NCI-H1930 (cell line): Measurements from ENCODE around the gene COA7.
"Not testable (repeated sequence)": the region's sequence is repeated elsewhere in the genome, so short reads cannot be mapped to it uniquely, and the experiment has no call there.

ENCODE experiments used
- DNase-seq, 2 experiments: peaks; one replicate each; lab custom pipeline; 2025; lab: John Stamatoyannopoulos, UW

COA7 gene

GRCh38 chr1:52706136-52706670, 8.1 kb upstream of the COA7 start:
- no peak for DNase-seq

DNA sequence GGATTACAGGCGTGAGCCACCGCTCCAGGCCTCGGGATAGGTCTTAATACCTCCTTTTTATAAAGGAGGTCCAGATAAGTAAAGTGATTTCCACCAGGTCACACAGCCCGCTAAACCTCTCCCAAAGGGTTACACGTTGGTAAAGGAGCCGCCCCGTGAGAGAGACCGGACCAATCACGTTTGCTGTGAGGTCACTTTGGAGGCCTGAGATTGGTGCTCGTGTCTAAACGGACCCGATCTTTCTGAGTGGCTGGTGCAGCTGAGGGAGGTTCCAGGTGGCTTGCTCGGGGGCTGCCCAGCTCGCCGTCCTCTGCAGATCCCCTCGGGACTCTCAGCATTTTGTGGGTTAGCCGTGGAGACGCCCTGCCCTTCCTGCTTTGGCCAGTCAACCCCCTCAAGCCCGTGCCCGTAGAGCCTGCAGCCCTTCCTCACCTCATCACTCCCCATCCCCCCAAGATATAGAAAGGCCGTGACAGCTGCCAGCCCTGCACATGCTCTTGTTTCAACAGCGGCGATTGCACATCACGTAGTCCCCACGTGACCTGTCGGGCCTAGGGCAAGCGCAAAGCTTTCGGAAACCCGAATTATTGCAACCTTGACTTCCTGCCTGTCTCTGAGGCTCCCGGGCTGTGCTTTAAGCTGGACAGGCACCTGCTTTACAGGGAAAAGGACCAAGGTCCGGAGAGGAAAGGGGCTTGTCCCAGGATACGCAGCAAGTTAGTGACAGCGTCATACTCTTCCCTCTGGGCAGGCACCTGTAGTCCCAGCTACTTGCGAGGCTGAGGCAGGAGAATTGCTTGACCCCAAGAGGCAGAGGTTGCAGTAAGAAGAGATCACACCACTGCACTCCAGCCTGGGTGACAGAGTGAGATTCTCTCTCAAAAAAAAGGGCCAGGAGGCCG, 5.0 kb upstream of the COA7 start:
- peak; percentile 82 to 92 for DNase-seq

GRCh38 chr1:52695627-52696026, 2.5 kb downstream of the COA7 start:
- no peak for DNase-seq

GRCh38 chr1:52693843-52694242, 4.3 kb downstream of the COA7 start:
- DNase-seq, result no peak

DNA sequence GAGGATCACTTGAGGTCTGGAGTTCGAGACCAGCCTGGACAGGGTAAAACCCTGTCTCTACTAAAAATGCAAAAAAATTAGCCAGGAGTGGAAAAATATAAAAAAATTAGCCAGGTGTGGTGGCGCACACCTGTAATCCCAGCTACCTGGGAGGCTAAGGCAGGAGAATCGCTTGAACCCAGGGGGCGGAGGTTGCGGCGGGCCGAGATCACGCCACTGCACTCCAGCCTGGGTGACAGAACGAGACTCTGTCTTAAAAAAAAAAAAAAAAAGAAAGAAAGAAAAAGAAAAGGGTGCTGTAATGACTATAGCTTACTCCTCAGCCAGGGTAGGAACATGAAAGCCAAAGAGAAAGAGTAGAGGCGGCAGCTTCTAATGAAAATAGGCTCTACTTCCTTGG, 4.8 kb downstream of the COA7 start:
- DNase-seq, result not testable (repeated sequence)

DNA sequence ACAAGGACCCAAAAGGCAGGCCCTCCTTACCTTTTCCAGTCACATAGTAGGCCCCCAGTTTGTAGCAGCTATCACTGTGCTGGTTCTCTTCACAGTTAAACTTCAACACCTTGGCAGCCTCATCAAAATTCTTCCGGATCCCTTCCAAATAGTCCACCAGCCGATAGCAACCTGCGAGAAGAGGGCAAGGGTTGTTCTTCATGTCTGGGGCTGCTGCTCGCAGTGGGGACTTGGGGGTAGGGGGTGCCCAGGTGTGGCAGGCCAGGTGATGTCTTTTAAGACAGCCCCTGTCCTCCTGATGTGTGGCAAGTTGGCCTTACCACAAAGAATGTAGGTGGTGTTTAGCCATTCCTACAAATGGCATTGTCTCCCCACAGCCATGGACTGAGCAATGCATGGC, 5.5 kb downstream of the COA7 start:
- DNase-seq, result no peak

DNA sequence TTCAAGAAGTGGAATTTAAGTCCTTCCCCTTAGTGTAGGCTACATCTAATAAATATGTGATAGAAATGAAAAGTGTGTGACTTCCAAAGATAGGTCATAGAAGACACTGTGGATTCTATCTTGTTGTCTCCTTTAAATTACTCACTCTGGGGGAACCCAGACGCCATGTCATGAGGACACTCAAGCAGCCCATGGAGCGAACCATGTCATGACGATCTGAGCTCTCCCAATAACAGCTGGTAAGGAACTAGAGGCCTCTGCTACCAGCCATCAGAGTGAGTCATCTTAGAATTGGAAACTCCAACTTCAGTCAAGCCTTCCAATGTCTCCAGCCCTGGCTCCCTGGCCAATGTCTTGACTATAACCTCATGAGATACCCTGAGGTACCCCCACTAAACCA, 6.3 kb downstream of the COA7 start:
- no peak for DNase-seq

GRCh38 chr1:52686830-52687229, 11.3 kb downstream of the COA7 start:
- DNase-seq, result no peak

DNA sequence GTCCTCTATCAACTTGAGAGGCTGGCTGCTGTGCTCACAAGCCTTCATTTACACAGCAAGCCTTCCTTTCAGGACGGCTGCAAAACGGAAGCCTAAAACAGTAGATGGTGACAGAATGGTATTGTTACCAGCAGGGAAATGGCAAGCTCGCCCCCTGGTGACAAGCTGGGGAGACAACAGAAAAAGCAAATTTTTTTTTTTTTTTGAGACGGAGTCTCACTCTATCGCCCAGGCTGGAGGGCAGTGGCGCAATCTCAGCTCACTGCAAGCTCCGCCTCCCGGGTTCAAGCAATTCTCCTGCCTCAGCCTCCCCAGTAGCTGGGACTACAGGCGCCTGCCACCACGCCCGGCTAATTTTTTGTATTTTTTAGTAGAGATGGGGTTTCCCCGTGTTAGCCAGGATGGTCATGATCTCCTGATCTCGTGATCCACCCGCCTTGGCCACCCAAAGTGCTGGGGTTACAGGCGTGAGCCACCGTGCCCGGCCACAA, 11.8 kb downstream of the COA7 start:
- peak; percentile 38 to 41 for DNase-seq

- DNase-seq, result no peak
Observed at GRCh38 chr1:52684545-52684944, 13.6 kb downstream of the COA7 start.

GRCh38 chr1:52683367-52683940, 14.7 kb downstream of the COA7 start:
- no peak for DNase-seq

GRCh38 chr1:52681136-52681535, 17.0 kb downstream of the COA7 start:
- no peak for DNase-seq

DNA sequence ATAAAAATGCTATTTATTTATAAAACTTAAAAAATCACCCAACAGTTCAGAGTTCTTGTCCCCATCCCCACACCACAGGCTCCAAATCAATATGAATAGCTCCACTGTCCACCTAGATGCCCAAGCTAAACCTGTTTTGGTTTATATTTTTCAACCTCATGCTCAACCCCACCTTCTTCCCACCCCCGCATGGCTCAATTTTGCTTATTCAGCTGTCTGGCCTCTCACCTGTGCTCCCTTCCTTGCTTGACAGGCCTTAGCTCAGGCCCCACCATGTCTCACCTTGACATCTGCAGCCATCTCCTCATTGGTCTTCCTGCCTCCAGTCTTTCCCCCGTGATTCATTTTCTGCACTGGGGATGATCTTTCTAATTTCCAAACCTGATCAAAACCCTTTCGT, 17.8 kb downstream of the COA7 start:
- no peak for DNase-seq

- no peak for DNase-seq
Observed at GRCh38 chr1:52679498-52679897, 18.6 kb downstream of the COA7 start.

DNA sequence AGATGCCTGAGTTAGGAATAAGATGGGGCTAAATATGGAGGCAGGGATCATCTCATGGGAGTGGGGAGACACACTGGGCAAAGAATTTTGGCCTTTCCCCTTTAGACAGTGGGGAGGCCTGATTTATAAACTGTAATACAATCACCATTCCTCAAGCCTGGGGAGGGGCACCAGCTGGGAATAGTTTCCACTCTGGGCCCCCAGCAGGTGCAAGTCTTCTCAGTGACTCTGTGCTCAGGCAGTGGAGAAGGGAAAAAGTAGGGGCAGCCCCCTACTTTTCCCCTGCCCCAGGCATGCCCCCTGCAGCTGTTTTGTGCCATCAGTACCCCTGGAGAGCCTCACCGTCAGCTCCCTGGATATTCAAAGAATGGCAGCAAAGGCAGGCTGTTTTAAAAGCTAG, 19.1 kb downstream of the COA7 start:
- DNase-seq, result no peak

DNA sequence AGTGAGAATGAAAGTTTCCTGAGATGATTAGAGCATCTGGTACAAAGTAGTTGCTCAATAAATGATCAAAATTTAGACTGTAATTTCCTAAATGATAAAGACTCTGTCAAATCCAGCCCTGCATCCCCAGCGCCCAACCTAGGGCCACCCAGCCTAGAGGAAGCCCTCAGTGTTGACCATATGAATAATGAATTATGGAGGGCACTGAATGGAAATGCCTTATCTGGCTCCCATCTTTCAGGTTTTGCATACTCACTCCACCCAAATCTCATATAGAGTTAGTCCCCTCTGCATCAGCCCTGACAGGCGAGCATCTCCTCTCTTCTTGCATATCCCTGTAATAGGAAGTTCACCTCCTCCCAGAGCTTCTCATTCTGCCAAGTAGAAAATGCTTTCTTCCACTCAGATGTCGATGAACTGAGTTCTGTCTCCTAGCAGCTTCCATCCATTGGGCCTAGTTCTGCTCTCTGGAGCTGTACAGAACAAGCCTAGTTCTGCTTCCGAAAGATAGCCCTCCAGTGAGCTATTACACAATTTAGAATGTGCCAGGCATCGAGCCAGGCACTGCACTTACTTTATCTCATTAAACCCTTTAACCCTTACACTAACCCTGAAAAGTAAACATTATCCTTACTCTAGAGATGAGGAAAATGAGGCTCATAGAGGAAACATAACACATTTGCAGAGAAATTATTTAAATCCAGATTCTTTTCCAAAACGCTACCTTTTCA, 20.9 kb downstream of the COA7 start:
- DNase-seq, result no peak

- DNase-seq, result no peak
Observed at GRCh38 chr1:52676249-52676903, 21.8 kb downstream of the COA7 start.

GRCh38 chr1:52674497-52675384, 23.4 kb downstream of the COA7 start:
- DNase-seq, result no peak

DNA sequence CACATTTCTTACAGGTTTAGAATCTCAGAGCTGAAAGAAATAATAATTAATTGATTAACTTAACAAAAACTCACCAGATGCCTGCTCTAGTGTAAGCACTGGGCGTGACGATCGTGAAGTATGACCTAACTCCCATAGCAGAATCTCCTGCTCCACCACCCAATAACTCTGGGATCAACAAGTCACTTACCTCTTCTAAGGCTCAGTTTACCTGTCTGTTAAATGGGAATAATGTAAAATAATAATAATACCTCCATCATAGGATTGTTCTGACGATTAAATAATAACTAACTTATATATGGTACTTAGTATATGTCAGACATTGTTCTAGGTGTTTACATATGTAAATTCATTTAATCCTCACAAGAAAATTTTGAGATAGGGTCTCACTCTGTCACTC, 24.6 kb downstream of the COA7 start:
- no peak for DNase-seq

DNA sequence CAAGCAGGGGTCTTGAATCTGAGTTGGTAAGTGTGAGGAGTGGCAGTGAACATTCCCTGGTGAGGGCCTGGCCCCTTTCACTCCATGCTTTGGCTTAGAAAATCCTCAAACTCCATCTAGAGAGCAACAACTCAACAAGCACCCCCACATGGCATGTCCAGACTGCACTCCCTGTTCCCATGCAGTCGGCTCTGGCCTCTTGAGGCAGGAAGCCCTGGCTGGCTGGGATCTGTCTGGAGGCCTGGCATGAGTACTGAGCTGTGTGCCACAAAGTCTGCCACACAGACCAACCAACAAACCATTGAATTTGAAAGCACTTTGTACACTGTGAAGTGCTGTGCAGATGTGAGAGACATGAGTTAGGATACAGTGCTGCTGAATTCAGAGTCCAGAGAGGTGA, 25.2 kb downstream of the COA7 start:
- DNase-seq, result no peak

- DNase-seq, result no peak
Observed at GRCh38 chr1:52670604-52671003, 27.5 kb downstream of the COA7 start.
